Activated CD4-positive, CD25-positive, alpha-beta regulatory T cell treated with anti-CD3 and anti-CD28 coated beads, Interleukin-2, amount 50 U/mL, for 72 hours (primary cell): ENCODE results near the gene FHOD1.
A peak's percentile ranks its signal among the peaks of the same experiment; 100 is the strongest.

Source experiments
- DNase-seq: peaks from one replicate; pipeline ENCODE4 v3.0.0; 2021

FHOD1 gene

DNA sequence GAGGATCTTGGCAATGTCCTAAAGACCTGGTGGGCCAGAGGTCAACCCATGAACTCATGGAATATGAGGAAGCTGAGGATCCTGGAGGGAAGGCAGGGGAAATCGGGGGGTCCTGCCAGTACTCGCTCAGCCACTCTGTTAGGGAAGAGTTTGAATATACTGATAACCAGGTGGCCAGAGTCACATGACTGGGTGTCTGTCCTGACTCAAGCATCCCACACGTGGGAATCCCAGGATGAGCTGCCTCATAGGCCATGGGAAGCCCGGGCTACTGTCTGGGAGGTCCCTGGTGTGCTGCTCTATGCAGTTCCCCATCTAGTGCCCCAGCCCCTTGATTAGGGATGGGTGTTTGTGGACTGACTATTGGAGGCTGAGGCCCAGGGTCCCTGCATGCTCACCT, 59.0 kb downstream of the FHOD1 start:
- DNase-seq, result no peak

DNA sequence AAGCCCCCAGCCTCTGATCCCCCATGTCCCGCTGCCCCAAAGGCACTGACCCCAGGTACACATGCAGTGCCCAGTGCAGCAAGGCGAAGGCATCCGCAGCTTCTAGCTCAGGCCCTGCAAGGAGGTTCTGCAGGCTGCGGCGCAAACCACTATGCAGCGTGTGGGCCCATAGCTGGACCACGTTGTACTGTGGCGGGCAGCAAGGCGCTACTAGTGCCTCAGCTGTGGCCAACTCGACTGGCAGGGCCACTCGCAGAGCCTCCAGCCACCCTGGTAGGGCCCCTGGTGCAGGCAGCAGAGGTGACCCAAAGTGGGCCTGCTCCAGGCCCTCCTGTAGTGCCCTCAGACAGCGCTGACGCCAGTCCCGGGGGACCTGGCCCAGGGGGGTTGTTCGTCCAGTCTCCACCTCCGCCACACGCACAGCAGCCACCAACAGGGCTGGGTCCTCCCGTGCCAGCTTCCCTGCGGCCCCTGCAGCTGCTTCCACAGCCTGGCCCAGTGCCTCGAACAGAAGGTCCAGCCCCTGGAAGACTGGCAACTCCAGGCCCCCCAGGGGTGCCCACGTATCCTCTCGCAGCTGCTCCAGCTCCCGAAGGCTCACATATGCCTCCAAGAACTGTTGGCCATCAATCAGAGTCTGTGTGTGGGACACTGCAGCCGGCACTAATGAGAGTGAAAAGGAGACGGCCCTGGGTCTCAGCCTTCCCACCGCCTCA, 59.9 kb downstream of the FHOD1 start:
- DNase-seq, result no peak

DNA sequence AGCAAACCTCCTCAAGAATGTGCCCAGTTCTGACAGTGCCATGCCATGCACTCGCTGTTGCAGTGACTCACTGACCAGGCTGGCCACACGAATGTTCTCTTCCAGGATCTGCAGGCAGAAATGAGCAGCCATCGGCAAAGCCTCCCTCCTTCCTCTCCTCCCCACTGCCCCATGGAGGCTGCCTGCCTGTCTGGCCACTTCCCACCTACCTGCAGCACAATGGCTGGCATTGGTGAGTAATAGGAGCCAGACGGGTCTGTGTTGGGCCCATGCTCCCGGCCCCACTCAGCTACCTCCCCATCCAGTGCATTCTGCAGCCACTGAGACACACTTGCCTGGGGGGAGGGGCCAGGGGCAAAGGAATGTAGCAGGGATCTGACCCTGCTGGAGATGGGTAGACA, 60.7 kb downstream of the FHOD1 start:
- DNase-seq, result no peak

DNA sequence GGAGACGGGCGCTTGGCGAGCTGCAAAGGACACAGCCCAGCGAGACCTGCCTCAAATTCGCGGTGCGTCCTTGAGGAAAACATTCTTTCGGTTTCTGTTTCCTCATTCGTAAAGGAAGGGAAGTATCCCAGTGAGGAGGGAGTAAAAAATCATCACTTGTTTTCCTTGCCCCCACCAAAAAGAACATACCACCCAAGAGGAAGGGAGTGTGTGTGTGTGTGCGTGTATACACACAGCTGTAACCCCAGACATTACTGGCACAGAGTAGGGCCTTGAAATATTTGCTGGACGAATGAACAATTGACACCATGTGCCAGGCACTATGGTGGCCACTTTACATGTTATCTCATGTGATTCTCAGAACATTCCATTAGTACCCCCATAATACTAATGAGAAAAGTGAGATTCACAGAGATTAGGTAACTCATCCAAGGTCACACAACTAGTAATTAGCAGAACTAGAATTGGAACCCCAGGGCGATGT, 61.6 kb downstream of the FHOD1 start:
- no peak for DNase-seq

DNA sequence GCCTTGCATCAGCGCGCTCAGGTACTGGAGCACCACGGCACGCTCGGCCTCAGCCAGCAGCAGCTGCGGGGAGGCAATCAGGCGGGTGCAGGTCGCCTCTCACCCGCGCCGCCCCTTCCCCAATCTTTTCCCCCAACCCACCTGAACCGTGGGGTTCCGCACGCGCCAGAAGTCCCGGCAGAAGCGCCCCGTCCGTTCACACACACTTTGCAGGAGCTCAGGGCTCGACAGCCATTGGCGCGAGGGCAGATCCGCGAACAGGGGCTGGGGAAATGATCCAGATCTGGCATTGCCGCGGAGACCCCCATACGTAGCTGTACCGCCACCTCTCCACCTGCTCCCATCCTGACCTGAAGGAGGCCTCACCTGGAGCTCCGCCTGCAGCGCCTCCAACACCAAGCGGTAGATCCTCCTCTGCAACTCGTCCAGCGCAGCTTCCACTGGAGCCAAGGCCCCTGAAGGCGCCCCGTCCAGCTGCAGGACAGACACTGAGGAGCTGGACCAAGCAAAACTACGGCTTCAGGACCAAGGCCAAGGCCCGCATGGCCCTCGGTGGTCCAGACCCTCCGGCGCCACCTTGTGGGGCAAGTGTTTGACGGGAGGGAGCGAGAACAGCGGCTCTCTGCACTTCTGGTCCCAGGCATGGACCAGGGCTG, 62.2 kb downstream of the FHOD1 start:
- peak; percentile 81 for DNase-seq

DNA sequence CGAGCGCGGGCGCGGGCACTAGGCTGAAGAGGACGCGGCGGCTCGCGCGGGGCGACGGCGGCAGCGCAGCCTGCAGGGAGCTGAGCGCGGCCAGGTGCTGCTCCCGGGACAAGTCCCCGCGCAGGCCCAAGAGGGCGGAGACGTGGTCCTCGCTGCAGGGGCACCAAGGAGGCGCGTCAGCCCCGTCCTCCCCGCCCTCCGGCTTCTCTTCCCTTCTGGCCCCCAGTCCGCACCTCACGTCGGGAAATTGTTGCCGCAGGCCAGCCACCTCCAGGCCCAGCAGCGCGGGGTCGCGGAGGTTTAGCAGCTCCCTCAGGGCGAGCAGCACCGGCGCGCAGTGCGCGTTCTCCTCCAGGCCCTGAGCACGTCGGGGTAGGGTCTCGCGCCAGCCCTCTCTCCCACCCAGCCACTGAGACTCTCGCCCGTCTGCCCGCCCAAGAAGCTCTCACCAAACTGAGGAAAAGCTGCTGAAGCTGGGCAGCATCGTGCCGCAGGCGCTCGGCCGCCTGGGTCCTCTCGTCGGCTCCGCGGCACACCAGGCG, 62.8 kb downstream of the FHOD1 start:
- no peak for DNase-seq

DNA sequence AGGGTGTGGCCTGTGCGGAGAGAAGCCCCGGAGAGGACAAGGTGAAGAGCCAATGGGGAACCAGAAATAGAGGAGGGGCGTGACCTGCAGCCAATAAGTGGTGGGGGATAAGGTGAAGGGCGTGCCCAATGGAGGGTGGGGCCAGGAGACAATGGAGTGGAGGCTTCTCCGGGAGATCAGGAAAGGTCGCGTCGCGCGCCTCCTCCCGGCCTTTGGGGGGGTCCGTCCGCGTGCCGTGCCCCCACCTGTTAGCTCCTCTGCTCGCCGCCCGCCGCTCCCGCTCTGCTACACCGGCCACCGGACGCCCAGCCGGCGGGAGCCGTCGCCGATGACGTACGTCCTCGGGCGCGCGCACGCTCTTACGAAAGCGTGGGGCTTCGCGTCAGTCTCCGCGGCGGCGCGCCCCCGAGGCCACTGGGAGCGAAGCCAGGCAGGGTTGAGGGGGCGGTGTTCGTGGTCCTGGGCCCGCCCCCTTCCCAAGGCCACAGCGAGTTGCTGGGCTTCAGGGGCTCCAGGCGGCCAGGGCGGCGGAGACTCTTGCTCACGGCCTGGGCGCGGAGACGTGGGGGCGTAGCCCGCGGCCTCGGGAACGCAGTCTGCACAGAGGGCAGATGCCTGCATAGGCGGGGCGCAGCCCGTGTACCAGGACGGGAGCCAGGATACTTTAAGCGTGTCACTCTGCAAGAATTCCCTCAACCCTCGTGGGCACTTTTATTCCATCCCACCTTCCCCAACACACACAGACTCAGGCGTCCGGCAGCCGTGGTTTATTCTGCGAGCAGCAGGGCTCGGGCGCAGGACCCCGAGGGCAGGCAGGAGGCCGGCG, 63.4 kb downstream of the FHOD1 start, which contains the start of gene MATCAP1:
TSS of gene MATCAP1 (minus strand) at position 337 of the 826 bp plus-strand sequence. CDS start 3,353 bp downstream, outside the sequence.
- DNase-seq, result peak; percentile 92

DNA sequence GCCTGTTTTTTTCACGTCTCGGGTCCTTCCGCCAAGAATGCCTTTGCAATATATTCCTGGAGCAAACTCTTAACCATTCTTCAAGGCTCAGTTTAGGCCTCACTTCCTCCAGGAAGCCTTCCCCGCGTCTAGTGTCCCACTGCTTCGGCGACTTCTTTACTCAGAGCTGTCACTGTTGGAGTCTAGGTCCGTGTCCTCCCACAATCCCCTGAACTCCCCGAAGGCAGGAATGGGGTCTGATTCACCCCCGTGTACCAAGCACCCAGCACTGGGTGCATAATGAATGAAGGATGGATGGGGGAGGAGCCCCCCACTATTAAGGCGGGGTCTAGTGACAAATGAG, 64.0 kb downstream of the FHOD1 start:
- DNase-seq, result no peak

DNA sequence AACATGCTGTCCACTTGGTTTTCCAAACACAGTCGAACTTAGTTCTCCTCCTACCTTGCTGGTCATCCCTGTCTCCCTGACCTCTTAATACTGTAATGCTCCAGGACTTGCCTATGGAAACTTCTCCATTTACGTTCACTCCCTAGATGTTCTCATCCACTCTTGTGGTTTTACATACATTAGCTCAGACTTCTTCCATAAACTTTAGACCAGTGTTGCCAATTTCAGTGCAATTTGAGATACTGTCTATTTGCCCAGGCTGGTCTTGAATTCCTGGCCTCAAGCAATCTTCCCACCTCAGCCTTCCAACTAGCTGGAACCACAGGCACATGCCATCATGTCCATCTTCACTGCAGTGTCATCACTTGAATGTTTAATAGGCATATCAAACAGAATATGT, 65.0 kb downstream of the FHOD1 start:
- no peak for DNase-seq

DNA sequence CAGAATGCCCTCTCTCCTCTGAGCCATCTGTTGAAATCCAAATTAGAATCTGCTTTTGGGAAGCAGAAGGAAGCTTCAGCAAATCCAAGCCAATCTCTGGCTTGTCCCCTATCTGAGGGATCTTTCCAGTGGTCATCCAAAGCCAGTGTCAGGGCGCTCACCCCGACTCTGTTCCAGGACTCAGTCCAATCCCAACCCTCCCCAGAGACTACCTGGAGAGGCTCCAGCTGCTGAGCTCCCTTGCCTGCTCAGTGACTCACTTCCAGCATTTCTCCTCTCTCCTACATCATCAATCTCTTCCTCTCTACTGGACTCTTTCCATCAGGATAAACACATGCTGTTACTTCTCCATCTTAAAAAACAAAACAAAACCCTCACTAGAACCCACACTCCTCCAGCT, 65.9 kb downstream of the FHOD1 start:
- DNase-seq, result no peak

DNA sequence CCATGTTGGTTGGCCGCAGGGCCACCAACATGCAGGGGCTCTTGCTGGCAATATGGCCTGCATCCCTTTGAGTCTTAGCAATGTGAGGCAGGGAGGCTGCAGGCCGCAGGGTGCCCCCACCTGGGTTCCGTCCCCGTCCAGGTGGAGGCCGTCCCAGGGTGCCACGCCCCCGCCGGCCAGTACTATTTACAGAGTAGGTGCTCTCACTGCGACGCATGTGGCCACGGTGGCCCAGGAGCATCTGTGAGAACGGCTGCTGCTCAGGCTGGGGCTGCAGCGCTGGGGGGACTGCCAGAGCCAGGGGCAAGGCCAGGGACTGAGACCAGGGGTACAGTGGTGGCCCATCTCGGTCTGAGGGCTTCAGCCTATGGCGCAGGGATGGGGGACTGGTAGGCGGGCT, 67.1 kb downstream of the FHOD1 start:
- DNase-seq, result no peak

DNA sequence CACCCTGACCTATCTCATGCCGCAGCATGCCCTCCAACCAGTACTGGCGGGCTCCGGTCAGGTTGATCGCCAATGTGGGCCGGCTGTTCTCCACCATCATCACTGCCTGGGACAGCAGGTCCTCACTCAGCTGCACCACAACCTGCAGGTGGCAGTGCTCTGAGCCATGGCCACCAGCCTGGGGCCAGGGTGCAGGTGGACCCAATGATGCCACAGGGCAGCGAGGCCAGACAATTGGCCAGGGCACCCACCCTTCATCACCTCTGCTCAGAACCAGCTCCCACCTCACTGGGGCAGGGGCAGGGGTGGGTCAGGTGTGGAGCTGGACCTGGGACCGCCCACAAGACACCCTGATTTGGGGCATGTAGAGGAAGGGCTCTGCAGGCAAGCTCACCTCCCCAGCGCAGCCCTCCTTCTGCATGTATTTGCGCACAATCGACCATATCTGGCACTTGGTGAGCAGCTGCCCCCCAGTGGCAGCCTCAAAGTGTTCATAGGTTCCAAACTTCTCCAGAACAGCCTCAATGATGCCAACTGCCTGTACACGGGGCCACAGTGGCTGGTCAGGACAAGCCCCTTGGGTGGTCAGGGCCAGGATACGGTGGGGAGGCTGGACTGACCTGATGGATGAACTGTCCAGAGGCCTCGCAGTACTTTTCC, 67.7 kb downstream of the FHOD1 start:
- no peak for DNase-seq
